Inferior parietal cortex (tissue), 1 donor: ENCODE measurements around the gene DHX35.
"Not testable (repeated sequence)": the region's sequence is repeated elsewhere in the genome, so short reads cannot be mapped to it uniquely, and the experiment has no call there.

Experiments used
- DNase-seq: peaks from one replicate; pipeline ENCODE4 v3.0.0-alpha.2; 2016; ENCODE audit errors: extremely low spot score

DHX35 gene

DNA sequence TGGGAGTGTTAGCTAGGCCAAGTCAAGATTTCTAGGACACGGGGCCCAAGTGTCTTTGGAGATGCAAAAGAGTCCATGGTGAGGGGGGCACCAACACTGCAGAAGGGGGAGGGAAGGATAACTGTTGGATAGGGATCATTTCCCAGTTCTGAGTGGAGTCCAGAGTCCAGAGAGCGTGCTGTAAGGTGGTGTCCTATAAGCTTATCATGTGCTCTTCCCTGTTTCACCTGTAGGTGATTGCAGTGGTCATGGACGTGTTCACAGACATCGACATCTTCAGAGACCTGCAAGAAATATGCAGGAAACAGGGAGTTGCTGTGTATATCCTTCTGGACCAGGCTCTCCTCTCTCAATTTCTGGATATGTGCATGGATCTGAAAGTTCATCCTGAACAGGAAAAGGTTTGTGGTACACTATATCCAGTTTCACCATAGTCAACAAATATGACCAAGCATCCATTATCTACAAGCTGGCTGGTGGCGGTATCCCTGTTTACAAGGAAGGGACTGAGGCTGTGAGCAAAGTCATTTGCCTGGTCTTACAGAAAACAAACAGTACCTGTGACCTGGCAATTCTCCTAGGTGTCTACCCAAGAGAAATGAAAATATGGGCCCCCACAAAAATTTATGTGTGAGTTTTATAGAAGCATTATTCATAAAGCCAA is 20.3 kb upstream of the DHX35 start:
- no peak for DNase-seq

DNA sequence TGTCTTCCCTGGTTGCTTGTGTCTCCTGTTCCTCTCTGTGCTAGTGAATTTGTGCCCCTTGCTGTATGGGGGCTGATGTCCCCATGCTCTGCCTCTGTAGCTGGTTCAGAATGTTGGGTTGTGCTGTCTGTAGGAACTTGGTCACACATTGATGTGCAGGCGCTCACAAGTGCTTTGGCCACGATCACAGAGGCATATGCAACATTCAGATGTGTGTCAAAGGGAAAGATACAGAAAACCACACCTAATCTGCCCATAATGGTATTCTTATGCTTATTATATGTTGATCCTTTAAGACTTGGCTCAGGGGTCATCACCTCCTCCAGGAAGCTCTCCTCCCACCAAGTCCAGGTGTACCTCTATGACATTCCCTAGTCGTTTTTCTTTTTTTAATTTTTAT is 17.1 kb upstream of the DHX35 start:
- no peak for DNase-seq

DNA sequence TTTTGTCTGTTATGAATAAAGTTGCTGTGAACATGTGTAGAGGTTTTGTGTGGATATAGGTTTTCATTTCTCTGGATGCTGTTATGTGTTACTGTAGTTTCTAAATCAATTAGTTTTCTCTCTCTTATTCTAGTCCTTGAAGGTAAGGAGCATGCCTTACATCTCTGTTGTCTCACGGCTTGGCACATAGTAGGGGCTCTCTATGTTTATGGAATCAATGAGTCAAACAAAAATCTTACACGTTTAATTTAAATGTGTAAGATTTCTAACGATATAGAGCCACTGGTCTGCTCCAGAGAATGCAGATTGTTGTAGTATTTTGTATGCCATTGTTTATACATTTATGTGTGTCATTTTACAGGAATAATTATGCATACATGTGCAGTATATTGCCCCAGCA is 15.3 kb upstream of the DHX35 start:
- DNase-seq = no peak

DNA sequence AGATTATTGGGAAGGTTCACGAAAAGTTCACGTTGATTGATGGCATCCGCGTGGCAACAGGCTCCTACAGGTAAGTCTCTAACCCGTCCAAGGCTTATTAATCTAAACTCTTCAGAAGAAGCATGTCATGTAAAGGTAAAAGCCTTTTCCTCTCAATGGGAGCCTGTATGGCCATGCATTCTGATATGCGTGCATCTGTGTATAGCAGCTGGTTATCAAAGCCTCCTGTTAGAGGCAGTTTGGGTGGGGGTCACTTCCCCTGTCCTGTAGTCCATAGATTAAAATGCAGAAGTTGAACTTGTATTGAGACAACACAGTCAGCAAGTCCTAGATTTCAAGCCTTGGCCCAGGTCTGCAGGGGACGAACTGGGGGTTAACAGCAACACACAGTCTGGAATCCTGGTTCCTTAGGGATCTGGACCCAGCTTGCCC is 14.2 kb upstream of the DHX35 start:
- no peak for DNase-seq

DNA sequence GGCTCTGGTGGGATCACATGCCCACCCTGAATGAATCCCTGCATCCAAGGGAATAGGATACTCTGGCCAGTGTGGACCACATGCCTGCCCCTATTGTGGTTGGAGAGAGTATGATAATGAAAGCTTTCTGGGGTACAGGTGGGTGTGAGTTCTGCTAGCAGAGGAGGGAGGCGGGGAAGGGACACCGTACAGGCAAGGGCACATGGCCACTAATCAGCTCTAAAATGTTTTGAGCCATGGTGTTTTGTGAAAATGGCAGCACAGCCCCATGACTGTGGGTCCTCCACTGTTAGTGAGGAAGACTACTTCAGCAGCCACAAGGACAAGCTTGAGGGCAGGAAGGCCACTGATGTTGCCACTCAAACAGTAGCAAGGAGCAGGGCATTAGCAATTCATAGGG is 11.9 kb upstream of the DHX35 start:
- no peak for DNase-seq

DNA sequence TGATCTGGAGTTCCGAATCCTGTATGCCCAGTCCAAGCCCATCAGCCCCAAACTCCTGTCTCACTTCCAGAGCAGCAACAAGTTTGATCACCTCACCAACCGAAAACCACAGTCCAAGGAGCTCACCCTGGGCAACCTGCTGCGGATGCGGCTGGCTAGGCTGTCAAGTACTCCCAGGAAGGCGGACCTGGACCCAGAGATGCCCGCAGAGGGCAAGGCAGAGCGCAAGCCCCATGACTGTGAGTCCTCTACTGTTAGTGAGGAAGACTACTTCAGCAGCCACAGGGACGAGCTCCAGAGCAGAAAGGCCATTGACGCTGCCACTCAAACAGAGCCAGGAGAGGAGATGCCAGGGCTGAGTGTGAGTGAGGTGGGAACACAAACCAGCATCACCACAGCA is 10.5 kb upstream of the DHX35 start:
- DNase-seq = no peak

DNA sequence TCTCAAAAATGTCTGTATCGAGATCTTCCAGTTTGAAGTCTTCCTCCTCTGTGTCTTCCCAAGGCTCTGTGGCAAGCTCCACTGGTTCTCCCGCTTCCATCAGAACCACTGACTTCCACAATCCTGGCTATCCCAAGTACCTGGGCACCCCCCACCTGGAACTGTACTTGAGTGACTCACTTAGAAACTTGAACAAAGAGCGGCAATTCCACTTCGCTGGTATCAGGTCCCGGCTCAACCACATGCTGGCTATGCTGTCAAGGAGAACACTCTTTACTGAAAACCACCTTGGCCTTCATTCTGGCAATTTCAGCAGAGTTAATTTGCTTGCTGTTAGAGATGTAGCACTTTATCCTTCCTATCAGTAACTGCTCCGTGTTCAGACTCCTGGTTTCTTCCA is 10.0 kb upstream of the DHX35 start:
- no peak for DNase-seq

DNA sequence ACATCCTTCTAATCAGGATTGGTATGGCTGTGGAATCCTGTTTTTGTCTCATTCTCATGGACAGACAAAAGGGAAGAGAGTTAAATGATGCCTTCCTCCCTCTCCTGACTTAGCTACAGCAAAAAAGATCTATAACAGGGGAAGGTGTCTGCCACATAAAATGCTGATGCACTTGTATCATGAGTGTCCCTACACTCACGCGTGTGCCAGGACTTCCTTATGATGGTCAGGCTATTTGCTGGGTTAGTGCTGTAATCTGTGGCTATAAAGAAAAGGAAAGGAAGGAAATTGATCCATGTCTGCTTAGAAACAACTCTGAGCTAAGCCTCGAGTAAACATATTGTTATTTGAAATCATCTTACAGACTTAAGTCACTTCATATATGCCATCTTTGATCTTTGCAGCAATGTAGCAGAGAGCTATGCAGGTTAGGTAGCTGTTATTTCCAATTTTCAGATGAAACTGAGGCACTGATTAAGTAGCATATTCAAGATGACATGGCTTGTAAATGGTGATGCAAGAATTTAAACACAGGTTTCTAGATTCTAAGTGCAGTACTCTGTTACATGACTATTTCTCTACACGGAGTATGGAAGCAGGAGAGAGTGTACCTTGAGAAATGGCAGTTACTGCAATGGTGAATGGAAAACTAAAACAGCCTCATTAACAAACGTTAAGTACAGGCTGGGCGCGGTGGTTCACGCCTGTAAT is 8.4 kb upstream of the DHX35 start:
- no peak for DNase-seq

DNA sequence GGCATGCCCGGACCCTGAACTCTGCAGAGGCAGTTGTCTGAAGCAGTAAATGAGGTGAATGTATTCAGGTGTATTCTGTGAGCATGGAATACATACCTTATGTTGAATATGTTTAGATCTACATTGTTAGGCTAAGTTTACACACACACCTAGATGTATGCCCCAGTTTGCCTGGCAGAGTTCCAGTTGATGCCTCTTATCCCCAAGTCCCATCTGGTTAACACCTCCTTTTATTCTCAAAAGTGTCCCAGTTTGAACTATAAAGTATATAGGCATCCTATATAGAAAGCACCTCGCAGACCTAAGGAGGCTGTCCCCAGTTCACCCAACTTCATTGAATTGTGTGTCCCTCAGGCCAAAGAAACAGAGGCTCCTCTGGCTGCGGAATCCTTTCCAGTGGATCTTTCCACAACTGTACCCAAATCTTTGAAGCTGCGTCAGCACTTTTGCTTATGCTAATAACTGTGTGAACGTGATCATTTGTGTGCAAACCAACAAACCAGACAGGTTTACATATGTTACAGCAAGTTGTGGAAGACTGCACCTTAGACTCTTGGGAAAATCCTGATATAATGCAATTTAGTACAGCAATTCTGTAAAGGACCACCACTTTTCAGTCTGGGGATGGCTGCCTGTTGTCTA is 4.8 kb upstream of the DHX35 start:
- no peak for DNase-seq

DNA sequence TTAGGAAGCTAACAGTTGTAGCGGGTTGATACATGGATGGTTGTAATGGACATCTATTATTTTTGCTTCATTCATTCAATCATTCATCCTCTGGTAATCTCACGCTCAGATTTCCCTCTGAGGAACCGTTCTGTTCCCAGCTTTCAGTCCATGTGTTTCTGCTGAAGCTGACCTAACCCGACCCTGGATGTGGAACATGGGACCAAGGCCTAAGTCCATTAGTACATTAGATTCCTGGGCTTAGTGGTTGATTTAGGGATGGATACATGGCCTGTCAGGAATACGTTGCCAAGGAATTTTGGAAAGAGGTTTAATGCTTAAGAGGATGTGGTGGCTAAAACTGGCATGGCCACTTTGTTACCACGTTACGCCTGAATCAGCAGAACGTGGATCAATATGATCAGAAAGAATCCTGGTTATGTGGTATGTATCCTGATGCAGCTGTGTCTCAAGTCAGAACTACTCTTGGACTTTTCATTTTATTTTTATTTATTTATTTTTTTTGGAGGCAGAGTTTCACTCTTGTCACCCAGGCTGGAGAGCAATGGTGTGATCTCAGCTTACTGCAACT is 4.1 kb upstream of the DHX35 start:
- no peak for DNase-seq

DNA sequence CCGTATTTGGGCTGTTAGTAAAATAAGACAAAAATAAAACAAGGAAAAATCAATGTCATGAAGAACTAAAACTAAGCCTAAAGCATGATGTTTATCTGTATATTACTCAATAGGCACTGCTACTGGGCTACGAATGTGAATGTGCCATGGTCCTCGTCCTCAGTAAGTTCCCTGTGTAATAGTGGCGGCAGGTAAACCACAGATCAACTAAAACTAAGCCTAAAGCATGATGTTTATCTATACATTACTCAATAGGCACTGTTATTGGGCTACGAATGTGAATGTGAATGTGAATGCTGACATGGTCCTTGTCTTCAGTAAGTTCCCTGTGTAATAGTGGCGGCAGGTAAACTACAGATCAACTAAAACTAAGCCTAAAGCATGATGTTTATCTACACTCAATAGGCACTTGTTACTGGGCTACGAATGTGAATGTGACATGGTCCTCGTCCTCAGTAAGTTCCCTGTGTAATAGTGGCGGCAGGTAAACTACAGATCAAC is 1.9 kb upstream of the DHX35 start:
- not testable (repeated sequence) for DNase-seq

DNA sequence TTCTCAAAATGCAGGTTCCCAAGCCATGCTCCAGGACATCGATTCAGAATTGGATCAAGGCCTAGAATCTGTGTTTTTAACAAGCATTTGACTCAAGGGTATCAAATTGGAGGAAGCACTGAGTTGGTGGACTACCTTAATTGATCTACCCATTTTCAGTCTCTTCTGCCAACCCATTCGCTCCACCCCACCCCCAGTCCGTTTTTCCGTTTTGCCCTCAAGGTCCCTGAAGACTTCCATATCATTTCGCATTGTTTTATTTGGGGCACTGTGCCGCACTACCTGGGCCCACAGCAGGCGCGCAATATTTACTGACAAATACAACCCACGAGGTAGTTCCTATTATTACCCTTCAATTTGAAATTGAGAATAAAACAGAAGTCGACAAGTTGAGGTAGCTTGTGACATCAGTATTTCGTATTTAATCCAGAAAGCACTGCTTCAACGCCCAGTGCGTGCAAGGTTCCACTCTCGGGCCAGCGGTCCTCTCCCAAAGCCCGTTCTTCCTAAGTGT is 557 bp upstream of the DHX35 start:
- no peak for DNase-seq

DNA sequence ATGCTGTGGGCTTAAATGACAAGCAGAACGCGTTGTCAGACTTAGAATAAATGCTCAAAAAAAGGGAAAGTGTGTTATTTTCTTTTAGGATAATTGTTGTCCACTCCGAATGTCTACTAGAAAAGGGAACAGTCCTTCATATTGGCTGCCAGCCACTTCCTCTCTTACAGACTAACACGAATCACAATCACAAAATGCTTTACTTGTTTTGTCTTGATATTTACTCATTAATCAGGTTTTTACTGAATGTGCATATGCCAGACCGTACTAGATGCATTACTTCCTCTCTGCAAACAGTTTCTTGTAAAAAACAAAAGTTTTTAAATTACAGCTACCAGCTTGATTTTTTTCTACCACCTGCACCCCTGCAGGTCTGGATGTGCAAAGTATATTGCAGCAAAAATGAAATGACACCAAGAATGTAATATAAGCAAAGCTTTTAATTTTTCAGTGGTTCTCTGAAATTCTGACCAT is 821 bp downstream of the DHX35 start:
- no peak for DNase-seq

DNA sequence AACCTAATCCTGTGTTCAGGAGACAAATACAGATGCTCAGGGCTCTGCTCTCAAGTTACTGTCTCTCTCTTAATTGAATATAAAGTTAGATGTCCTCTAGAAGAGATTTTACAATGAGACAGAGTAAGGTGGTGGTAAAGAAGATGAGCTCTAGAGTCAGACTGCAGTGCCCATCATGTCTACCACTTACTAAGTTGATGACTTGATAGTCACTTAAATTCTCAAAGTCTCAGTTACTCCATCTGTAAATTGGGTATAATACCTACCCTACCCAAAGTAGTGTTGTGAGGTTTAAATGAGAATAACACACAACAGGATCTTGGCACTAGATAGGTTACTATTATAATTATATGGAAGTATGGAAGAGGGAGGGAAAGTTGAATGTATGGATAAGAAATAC is 1.6 kb downstream of the DHX35 start:
- no peak for DNase-seq

DNA sequence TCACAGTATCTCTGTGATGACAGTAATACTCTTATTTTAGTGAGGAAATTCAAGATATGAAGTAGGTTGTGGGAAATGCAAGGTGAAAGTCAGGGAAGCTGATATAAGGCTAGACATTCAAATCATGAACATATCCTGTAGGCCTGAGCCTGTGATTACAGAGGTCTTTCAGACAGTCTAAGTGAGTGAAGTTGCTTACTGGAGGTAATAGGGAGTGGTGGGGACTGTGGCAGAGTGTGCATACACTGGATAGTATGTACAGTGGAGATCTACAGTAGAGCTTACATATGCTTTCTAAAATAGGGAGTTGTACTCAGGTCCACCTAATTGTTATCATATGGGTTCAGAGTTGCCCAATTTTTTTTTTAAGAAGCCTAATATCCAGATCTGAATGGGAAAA is 3.1 kb downstream of the DHX35 start:
- no peak for DNase-seq

DNA sequence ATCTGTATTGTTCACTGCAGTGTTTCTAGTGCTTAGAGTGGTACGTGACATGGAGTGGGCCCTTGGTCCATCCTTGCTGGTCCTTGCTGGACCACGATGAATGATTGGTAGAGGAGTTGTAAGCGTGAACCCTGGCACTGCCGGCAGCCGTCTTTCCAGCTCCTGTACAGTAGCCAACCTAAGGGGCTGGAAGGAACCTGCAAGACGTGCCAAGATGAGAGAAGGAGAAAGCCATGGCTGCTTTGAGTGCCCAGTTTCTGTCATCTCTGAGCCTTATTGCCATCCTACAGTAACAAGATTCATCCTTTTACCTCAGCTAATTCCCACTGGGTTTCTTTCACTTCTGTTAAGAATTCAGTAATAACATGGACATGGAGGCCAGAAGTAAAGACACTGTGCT is 5.9 kb downstream of the DHX35 start:
- no peak for DNase-seq

DNA sequence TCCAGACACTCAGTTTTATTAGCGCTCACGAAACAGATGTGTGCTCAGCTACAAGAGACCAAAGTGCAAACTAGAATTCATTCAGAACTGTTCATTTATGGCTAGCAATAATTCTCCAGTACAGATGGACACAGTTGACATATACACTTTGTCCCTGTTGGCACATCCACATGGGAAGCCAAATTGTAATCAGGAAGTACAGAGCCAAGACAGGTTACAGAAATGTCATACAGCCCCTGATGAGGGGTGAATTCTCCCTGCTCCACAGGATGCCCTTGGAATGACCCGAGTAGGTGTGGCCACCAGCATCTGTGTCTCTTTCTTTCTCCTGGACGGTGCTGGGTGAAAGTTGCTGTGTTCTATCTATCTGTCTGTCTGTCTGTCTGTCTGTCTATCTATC is 7.6 kb downstream of the DHX35 start:
- no peak for DNase-seq

DNA sequence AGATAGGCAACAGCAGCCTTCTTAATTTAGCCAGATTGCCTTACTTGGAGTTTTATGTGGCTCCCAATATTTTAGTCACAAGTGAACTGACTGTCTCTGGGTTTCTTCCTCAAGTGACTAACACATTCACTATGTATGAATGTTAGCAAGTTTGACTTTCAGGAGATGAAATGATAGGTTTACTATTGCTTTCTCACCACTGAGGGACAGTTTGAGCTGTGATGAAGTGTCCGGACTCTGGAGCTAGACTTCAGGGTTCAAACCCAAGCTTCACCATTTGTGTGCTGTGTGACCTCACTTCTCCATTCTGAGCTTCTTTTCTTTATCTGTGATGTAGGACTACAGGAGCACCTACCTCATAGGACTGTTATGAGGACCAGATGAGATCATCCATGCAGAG is 8.2 kb downstream of the DHX35 start:
- no peak for DNase-seq

DNA sequence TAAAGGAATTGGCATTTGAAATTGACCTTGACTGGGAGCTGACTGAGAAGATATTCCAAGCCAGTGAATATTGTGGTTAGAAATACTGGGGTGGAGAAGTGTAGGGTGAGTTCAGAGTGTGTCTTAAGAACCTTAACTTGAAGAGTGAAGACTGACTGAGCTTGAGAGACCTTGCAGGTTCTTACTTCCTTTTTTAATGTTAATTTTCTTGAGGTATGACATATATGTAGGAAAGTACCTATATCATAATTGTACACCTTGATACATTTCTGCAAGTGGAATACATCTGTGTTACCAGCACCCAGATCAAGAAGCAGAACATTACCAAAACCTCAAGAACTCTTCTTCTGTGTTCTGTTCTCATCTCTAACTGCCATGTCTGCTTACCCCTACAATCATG is 11.0 kb downstream of the DHX35 start:
- no peak for DNase-seq

DNA sequence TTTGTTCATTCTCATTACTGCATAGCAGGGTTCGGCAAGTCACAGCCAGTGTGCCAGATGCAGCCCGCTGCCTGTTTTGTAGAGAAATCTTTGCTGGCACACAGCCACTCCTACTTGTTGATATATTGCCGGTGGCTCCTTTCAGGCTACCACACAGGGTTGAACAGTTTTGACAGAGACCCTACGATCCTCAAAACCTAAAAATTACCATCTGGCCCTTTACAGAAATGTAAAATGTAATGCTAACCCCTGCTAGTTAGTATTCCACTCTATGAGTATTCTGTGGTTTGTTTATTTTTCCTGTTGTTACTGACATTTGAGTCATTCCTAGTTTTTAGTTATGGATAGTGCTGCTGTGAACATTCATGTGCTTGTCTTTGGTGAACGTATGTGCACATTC is 11.5 kb downstream of the DHX35 start:
- no peak for DNase-seq

DNA sequence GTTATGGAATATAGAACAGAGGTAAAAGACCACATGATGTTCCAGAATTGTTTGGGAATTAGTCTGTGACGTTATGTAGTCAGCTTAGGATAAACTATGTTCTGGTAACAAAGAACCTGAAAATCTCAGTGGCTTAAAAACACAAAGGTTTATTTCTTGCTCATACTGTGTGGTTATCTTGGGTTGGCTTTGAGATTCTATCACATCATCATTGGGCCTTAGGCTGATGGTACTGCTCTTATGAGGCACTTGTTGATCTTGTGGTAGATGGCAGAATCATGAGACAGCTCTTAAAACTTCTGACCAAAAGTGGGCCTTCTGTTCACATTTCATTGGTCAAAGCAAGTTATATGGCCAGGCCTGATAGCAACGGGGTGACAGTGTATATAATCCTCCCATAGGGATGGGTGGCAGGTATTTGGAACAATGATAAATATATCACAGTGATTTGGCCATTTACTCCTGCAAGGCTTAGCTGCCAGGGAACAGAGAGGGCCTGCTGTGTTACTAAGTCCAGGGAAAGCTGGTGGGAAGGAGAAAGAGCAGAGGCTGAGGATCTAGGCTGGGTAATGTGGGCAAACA is 13.5 kb downstream of the DHX35 start:
- DNase-seq = no peak

DNA sequence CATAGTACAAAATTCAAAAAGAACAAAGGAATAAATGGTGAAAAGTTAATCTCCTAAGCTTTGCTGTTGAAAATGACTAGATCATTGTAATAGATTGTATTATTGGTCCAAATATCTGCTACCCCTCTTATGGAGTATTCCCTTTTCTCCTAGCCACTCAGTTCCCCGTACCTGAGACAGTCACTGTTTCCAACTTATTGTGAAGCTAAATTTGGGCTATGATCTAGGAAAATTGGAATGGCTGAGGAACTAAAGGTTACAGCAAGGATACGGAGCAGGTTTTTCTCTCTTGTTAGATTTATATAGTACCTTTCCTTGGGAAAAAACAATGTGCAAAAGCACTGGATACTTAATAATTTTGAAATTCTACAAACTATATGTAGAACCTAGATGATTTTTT is 17.3 kb downstream of the DHX35 start:
- DNase-seq = no peak
